22Rv1 (cell line): ENCODE results near the gene LMAN2.

Experiments used
- CTCF ChIP-seq: fragments of 450-650 bp; IDR thresholded peaks from 2 replicates; pipeline ENCODE4 v1.5.1; 2017; ENCODE audit warnings: mild to moderate bottlenecking
- ZFX ChIP-seq: fragments of 450-650 bp; IDR thresholded peaks from 2 replicates; pipeline ENCODE4 v1.6.1; 2017; ENCODE audit warnings: antibody characterized with exemption, borderline replicate concordance

- TF ChIP-seq CTCF (no peak), ZFX (no peak)
These were observed 24.6 kb upstream of the LMAN2 start for GRCh38 chr5:177376107-177376506.
